A673 (cell line): ENCODE measurements around the gene TAF6.

Experiments
- EZH2 ChIP-seq: fragments of 200-600 bp; sonication (generic); IDR thresholded peaks from 2 replicates; pipeline ENCODE4 v1.6.1; 2017; ENCODE audit warnings: borderline replicate concordance, low read depth, mild to moderate bottlenecking, mixed read lengths, antibody characterized with exemption, low read length; ENCODE audit not compliant: poor library complexity, severe bottlenecking
- TF ChIP-seq, protein P1 (sequence below): fragments of 300-800, 200-600 bp; sonication (generic); conservative IDR thresholded peaks from 2 replicates; pipeline ENCODE4 v1.5.1; 2017; ENCODE audit warnings: low read depth, mild to moderate bottlenecking, antibody characterized with exemption, low read length, moderate library complexity, mixed read lengths

- TF ChIP-seq, protein P1, sequence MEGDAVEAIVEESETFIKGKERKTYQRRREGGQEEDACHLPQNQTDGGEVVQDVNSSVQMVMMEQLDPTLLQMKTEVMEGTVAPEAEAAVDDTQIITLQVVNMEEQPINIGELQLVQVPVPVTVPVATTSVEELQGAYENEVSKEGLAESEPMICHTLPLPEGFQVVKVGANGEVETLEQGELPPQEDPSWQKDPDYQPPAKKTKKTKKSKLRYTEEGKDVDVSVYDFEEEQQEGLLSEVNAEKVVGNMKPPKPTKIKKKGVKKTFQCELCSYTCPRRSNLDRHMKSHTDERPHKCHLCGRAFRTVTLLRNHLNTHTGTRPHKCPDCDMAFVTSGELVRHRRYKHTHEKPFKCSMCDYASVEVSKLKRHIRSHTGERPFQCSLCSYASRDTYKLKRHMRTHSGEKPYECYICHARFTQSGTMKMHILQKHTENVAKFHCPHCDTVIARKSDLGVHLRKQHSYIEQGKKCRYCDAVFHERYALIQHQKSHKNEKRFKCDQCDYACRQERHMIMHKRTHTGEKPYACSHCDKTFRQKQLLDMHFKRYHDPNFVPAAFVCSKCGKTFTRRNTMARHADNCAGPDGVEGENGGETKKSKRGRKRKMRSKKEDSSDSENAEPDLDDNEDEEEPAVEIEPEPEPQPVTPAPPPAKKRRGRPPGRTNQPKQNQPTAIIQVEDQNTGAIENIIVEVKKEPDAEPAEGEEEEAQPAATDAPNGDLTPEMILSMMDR: no peak
- no peak for TF ChIP-seq EZH2
Observed at GRCh38 chr7:100119970-100120732, 993 bp upstream of the TAF6 start.
